SK-N-SH treated with all-trans-retinoic acid at 6 μM for 48 hours (cell line): ENCODE results near the gene COL6A6.

Source experiments
- ATAC-seq: fragments of 200-7000 bp; cut with Tn5 transposase; 3 replicates; pipeline ENCODE4 v1.9.1; 2020; ENCODE audit warnings: mild to moderate bottlenecking, moderate library complexity
- ARNTL ChIP-seq: fragments of 450-650 bp; formaldehyde crosslinking; IDR thresholded peaks from 2 replicates; pipeline ENCODE4 v1.5.0; 2020; ENCODE audit warnings: low read depth, mild to moderate bottlenecking, moderate library complexity, borderline replicate concordance
- BACH2 ChIP-seq: fragments of 250-450 bp; sonication (Bioruptor Pico); IDR thresholded peaks from 2 replicates; pipeline ENCODE4 v1.9.0; 2021; ENCODE audit warnings: mild to moderate bottlenecking, borderline replicate concordance
- CREB5 ChIP-seq: fragments of 250-450 bp; sonication (Bioruptor Pico); IDR thresholded peaks from 2 replicates; pipeline ENCODE4 v1.5.1; 2020; ENCODE audit warnings: low read depth, mild to moderate bottlenecking, moderate library complexity
- CSDC2 ChIP-seq: fragments of 250-450 bp; sonication (Bioruptor Pico); IDR thresholded peaks from 2 replicates; pipeline ENCODE4 v1.5.0; 2020; ENCODE audit warnings: mild to moderate bottlenecking, moderate library complexity
- CSRNP3 ChIP-seq: fragments of 250-450 bp; sonication (Bioruptor Pico); IDR thresholded peaks from 2 replicates; pipeline ENCODE4 v1.5.1; 2021; ENCODE audit warnings: mild to moderate bottlenecking, moderate library complexity
- ESRRG ChIP-seq: fragments of 250-450 bp; sonication (Bioruptor Pico); IDR thresholded peaks from 2 replicates; pipeline ENCODE4 v1.6.1; 2021; ENCODE audit warnings: mild to moderate bottlenecking
- GLIS3 ChIP-seq: fragments of 250-450 bp; sonication (Bioruptor Pico); IDR thresholded peaks from 2 replicates; pipeline ENCODE4 v1.5.0; 2020; ENCODE audit warnings: mild to moderate bottlenecking, moderate library complexity
- ISL1 ChIP-seq: fragments of 250-450 bp; sonication (Bioruptor Pico); IDR thresholded peaks from 2 replicates; pipeline ENCODE4 v2.1.2; 2022; ENCODE audit warnings: mild to moderate bottlenecking, moderate library complexity
- OSR1 ChIP-seq: fragments of 250-450 bp; sonication (Bioruptor Pico); IDR thresholded peaks from 2 replicates; pipeline ENCODE4 v1.8.0; 2022; ENCODE audit warnings: moderate library complexity, mild to moderate bottlenecking, inconsistent platforms
- PATZ1 ChIP-seq: fragments of 250-450 bp; sonication (Bioruptor Pico); IDR thresholded peaks from 2 replicates; pipeline ENCODE4 v1.8.0; 2020; ENCODE audit warnings: mild to moderate bottlenecking, moderate library complexity, borderline replicate concordance
- POU6F1 ChIP-seq: fragments of 250-450 bp; sonication (Bioruptor Pico); IDR thresholded peaks from 2 replicates; pipeline ENCODE4 v1.8.0; 2021; ENCODE audit warnings: low read depth, mild to moderate bottlenecking, moderate library complexity, borderline replicate concordance
- PPARA ChIP-seq: fragments of 250-450 bp; sonication (Bioruptor Pico); IDR thresholded peaks from 2 replicates; pipeline ENCODE4 v1.5.0; 2020; ENCODE audit warnings: mild to moderate bottlenecking, borderline replicate concordance
- RARB ChIP-seq: fragments of 250-450 bp; sonication (Bioruptor Pico); IDR thresholded peaks from 2 replicates; pipeline ENCODE4 v1.8.0; 2021; ENCODE audit warnings: mild to moderate bottlenecking, moderate library complexity
- TCF4 ChIP-seq: fragments of 250-450 bp; sonication (Bioruptor Pico); IDR thresholded peaks from 2 replicates; pipeline ENCODE4 v1.8.0; 2021; ENCODE audit warnings: mild to moderate bottlenecking, moderate library complexity, borderline replicate concordance
- TOX ChIP-seq: fragments of 250-450 bp; sonication (Bioruptor Pico); IDR thresholded peaks from 2 replicates; pipeline ENCODE4 v1.8.0; 2021; ENCODE audit warnings: mild to moderate bottlenecking, moderate library complexity, borderline replicate concordance
- TSHZ2 ChIP-seq: fragments of 250-450 bp; sonication (Bioruptor Pico); IDR thresholded peaks from 2 replicates; pipeline ENCODE4 v1.5.0; 2020; ENCODE audit warnings: mild to moderate bottlenecking, moderate library complexity
- ZC3H10 ChIP-seq: fragments of 250-450 bp; sonication (Bioruptor Pico); IDR thresholded peaks from 2 replicates; pipeline ENCODE4 v1.5.1; 2021; ENCODE audit warnings: mild to moderate bottlenecking, moderate library complexity
- ZFP3 ChIP-seq: fragments of 250-450 bp; sonication (Bioruptor Pico); IDR thresholded peaks from 2 replicates; pipeline ENCODE4 v1.5.0; 2020; ENCODE audit warnings: mild to moderate bottlenecking, moderate library complexity
- ZFP30 ChIP-seq: fragments of 450-650 bp; formaldehyde crosslinking; IDR thresholded peaks from 2 replicates; pipeline ENCODE4 v1.5.0; 2022; ENCODE audit warnings: mild to moderate bottlenecking, moderate library complexity
- ZNF565 ChIP-seq: fragments of 450-650 bp; formaldehyde crosslinking; conservative IDR thresholded peaks from 2 replicates; pipeline ENCODE4 v1.5.0; 2020; ENCODE audit warnings: low read depth, mild to moderate bottlenecking, moderate library complexity
- ZNF8 ChIP-seq: fragments of 450-650 bp; formaldehyde crosslinking; IDR thresholded peaks from 2 replicates; pipeline ENCODE4 v1.5.0; 2020; ENCODE audit warnings: mild to moderate bottlenecking, moderate library complexity

COL6A6 gene

GRCh38 chr3:130519754-130520153, 2.8 kb downstream of the COL6A6 start:
- TF ChIP-seq PATZ1 (no peak), ZFP30 (CRISPR knock-in tag) (no peak), GLIS3 (no peak), OSR1 (CRISPR knock-in tag) (no peak), TOX (CRISPR knock-in tag) (no peak), POU6F1 (CRISPR knock-in tag) (no peak), BACH2 (no peak), PPARA (CRISPR knock-in tag) (no peak), ARNTL (no peak), ZC3H10 (CRISPR knock-in tag) (no peak), ZFP3 (CRISPR knock-in tag) (no peak), ZNF565 (no peak), CREB5 (CRISPR knock-in tag) (no peak), TCF4 (CRISPR knock-in tag) (no peak)
- ATAC-seq: no peak

- TF ChIP-seq GLIS3 (no peak), POU6F1 (CRISPR knock-in tag) (no peak), OSR1 (CRISPR knock-in tag) (no peak), CSRNP3 (CRISPR knock-in tag) (no peak), ZNF8 (CRISPR knock-in tag) (no peak), ZNF565 (no peak), TOX (CRISPR knock-in tag) (no peak), ISL1 (CRISPR knock-in tag) (no peak), PPARA (CRISPR knock-in tag) (no peak)
- ATAC-seq: no peak
Observed at GRCh38 chr3:130522399-130522798, 5.4 kb downstream of the COL6A6 start.

GRCh38 chr3:130527426-130527825, 10.4 kb downstream of the COL6A6 start:
- TF ChIP-seq TSHZ2 (CRISPR knock-in tag) (no peak), OSR1 (CRISPR knock-in tag) (no peak), PPARA (CRISPR knock-in tag) (no peak), ESRRG (CRISPR knock-in tag) (no peak), GLIS3 (no peak), CSDC2 (CRISPR knock-in tag) (no peak), TCF4 (CRISPR knock-in tag) (no peak), RARB (no peak)
- no peak for ATAC-seq
